Erythroblast (primary cell): Measurements from ENCODE around the gene LOXL3.

Experiments
- DNase-seq, 2 experiments: peaks; one replicate each; lab custom pipeline; 2025; lab: John Stamatoyannopoulos, UW
- GATA1 ChIP-seq: IDR thresholded peaks from 2 replicates; pipeline ENCODE4 v1.6.1; 2011; ENCODE audit warnings: low read depth, mild to moderate bottlenecking, control low read depth, low read length, moderate library complexity
- POLR2A ChIP-seq: IDR thresholded peaks from 2 replicates; pipeline ENCODE4 v1.6.1; 2011; ENCODE audit warnings: mild to moderate bottlenecking, low read length

Gene LOXL3

DNA sequence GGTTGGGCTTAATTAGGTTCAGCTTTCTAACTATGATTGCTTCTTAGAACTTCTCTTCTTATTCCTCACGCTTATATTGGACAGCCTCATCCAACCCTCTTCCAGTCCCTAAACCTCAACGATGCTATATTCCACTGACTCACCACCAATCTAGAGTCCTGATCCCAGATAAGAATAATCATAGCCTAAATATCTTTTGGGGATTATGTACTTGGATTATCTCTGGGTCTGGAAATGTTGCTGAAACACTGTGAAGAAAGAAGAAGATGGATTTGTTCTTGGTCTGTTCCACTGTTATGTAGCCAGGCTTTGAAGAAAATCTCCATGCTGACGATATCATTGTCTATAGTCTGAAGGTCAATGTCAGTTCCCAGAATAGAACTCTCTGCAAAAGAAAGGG, 27.7 kb upstream of the LOXL3 start:
- TF ChIP-seq GATA1 = no peak
- TF ChIP-seq POLR2A = no peak

DNA sequence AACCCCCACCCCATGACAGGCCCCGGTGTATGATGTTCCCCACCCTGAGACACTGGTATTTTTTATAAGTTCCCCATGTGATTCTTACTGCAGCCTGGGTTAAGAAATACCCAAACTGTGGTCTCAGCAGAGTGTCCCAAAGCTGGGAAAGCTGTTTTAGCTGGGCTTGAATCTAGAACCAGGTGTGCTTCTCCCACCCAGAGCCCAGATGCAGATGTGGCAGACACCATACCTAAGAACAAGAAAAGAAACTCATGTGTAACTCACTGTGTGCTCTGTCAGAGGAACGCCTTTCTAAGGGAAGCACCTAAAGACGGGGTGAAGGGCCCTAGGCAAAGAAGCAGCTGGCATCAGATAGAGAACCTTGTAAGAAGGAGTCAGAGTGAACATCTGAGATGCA, 24.7 kb upstream of the LOXL3 start:
- TF ChIP-seq POLR2A = no peak
- no peak for TF ChIP-seq GATA1
- DNase-seq = no peak

More for the DNA sequence above, 27.7 kb upstream of the LOXL3 start:
- no peak for DNase-seq

DNA sequence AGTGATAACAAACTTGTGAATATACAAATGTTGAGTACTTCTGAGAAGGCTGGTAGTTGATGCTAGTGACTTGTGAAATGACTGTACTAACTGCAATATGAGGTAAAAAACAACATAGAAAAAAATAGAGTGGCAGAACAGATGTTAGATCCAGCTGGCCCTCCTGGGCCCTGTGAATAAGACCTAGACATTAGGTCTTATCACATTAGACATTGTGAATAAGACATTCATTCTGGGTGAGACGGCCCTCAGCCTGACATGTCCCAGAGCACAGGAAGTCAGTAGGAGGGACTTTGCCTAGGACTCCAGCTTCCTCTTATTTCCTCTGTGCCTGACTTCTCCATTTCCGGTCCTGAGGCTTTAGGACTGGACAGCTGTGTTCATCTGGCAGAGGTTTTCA, 23.7 kb upstream of the LOXL3 start:
- TF ChIP-seq GATA1 (no peak), POLR2A (no peak)
- DNase-seq = no peak

DNA sequence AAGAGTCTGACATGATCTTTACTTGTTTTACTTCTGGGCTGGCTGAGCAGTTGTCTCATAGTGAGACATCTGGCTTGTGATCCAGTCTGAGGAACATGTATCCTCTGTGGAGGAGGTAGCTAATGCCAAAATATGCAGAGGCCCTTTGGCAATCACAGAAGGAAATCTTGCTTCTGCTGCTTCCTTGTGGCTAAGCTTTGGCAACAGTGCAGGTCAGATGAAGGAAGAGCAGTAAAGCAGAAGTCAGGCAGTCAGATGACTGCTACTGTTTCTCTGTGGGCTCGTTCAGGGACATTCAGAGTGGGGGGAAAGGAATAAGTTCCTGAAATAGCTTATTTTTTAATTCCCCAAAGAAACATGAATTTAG, 23.1 kb upstream of the LOXL3 start:
- no peak for TF ChIP-seq POLR2A
- no peak for TF ChIP-seq GATA1
- DNase-seq = no peak

DNA sequence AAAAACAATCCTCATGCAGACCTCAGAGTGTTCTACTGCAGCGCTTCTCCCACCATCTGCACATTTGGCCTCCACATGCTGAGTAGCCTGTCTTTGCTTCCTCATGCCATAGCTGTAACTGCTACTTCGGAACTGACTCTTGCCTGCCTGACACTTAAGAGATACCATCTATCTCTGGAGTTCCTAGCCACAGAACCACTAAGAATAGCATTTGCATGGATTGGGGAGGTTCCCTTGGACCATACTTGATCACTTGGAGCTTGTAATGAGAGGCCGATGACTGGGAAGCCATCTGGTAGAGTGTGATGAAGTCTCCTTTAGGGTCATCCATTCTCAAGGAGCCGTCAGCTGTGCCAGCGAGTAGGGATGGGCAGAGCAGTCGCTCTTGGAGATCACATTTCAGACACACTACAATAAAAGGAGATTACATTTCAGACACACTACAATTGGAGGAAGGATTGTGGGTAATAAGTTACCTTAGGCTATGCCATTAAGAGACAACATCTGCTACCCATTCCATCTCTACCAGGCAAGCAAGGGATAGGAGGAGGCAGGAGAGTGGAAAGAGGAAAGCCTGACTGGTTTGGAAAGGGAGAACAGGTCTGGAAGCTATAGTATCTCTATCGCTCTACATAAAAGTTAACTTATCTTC, 22.6 kb upstream of the LOXL3 start:
- TF ChIP-seq GATA1 (no peak), POLR2A (no peak)
- no peak for DNase-seq

DNA sequence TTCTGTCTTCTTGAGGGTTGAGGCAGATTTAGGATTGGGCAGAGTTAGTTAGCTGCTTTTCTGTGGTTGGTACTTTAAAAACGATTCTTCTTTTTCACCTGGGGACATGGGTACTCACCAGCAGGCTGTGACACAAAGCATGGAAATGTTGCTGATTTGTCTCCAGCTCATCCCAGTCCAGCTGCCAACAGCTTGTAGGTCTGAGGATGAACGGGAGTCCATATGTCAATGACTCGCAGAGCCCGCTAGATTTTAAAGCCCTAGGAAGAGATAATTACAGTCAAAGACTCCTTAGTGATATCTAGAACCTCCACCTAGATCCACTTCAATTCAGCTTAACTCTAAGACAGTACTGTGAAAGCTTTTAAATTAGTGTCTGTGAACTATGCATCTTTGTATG, 21.6 kb upstream of the LOXL3 start:
- DNase-seq = no peak
- no peak for TF ChIP-seq POLR2A
- no peak for TF ChIP-seq GATA1

DNA sequence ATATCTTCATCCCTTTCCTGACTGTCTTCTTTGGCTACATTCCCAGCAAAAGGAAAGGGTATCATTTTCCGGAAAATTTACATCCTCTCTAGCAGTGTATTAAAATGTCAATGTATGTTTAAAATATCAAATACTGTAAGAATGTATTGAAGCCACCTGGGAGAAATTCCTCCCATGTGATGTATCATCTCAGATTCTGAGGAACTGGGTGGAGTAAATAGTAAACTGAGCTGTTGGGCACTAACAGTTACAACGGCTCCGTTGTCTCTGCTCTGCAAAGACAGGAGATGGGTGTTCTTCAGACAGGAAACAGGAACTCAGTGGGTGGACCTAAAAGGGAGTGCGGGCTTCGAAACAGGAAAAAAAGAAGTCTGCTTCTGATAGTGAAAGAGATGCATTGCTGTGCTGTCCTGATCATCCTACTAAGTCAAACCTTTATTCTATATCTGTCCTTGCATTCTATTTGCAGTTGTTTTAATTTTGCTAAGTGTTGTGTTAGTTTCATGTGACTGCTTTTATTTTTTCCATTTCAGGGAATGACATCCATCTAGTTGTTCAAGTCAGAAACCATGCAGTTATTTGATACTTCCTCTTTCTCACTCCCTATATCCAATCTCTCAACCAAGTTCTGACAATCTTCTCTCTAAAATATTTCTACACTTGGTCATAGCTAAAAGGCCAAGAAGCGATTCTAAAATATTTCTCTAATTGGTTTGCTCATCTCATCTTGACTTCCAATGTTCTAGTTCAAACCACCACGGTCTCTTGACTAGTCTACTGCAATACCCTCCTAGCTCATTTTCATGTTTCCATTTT, 20.2 kb upstream of the LOXL3 start:
- TF ChIP-seq GATA1 (no peak), POLR2A (no peak)
- peak; percentile 10 to 23 for DNase-seq

DNA sequence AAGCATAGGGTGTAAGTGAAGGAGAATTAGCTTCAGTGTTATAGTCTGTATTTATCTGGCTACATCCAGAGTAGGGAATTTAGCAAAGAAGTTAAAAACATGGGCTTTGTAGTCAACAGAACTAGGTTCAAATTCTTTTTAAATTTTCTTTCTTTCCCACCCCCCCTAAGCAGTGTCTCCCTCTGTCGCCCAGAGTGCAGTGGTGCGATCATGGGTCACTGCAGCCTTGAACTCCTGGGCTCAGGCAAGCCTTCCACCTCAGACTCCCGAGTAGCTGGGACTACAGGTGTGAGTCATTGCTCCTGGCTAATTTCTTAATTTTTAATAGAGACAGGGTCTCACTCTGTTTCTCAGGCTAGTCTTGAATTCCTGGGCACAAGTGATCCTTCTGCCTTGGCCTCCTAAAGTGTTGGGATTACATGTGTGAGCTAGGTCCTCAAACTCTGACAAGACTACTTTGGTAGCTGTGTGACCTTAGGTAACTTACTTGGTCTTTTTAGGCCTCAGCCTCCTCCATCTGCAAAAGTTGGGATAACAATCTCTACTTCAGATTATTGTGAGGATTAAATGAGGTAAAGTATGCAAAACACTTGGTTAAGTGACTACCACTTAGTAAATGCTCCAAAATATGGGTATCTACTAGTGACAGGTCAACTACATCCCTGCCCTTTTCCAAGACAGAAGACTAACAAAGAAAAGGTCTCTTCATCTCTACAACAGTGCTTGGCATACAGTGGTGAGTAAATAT, 18.6 kb upstream of the LOXL3 start:
- TF ChIP-seq GATA1 (no peak), POLR2A (no peak)

DNA sequence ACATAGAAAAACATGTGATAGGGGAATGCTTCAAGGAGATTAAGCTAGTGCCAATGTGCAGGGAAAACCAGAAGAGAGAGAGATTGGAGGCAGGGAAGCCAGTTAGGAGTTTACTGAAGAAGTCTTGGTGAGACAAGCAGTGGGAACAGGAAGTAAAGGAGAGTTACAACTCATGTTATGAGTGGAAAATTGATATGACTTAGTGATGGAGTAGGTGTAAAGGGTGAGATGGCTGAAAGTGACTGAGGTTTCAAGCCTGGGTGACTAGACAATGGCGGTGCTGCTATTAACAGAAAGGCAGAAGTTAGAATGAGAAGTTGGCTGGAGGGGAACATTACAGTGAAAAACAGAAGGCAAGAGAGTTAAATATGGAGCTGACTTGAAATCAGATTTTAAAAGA, 17.3 kb upstream of the LOXL3 start:
- DNase-seq = no peak
- no peak for TF ChIP-seq GATA1
- no peak for TF ChIP-seq POLR2A

More for the DNA sequence above, 18.6 kb upstream of the LOXL3 start:
- DNase-seq = no peak

DNA sequence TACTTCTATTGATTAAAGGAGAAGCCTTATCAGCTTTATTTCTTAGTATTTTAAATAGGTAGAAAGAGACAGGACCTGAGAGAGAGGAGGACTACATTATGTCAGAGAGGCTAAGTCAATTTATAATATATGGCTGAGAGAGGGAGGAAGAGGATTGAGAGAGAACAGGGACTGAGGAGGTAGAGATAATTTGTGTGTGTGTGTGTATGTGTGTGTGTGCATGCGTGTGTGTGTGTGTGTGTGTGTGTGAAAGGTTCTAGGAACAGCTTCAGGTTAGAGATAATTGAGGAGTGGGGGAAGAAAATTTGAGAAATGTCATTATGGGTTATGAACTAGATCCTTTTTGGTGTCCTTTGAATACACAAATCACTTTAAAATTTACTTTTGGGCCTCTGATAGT, 15.9 kb upstream of the LOXL3 start:
- no peak for DNase-seq

DNA sequence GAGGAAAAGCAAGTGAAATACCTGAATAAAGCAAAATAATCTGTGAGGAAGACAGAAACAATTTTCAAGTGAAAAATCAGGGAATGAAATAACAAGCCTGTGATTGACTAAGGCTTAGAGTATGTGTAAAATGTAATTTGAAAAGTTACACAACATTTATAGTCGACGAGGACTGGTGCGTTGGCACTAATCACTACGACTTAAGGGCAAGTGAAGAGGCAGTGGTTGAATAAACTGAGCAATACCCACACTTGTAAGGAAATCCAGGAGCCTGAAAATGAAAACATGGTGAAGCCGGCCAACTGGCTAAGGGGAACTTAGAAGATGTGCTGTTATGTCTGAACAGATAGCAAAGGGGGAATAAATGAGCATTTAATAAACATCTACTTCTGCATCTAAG, 14.1 kb upstream of the LOXL3 start:
- no peak for DNase-seq
- no peak for TF ChIP-seq GATA1
- no peak for TF ChIP-seq POLR2A

More for the DNA sequence above, 15.9 kb upstream of the LOXL3 start:
- TF ChIP-seq POLR2A = no peak
- TF ChIP-seq GATA1 = no peak

DNA sequence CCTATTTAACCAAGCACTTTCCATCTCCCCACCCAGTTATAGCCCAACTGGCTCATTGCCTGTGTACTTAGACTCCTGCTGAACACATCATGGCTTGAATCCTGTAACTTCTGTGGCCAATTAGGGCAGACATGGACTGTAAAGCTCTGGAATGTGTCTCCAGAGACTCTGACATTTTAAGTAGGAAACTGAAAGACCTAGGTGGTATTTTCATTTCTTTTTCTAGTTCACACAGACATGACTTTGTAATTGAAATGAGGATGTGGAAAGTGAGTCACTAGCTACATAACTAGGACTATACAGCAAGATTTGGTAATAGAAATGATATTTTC, 13.0 kb upstream of the LOXL3 start:
- no peak for DNase-seq
- TF ChIP-seq POLR2A (no peak), GATA1 (no peak)

DNA sequence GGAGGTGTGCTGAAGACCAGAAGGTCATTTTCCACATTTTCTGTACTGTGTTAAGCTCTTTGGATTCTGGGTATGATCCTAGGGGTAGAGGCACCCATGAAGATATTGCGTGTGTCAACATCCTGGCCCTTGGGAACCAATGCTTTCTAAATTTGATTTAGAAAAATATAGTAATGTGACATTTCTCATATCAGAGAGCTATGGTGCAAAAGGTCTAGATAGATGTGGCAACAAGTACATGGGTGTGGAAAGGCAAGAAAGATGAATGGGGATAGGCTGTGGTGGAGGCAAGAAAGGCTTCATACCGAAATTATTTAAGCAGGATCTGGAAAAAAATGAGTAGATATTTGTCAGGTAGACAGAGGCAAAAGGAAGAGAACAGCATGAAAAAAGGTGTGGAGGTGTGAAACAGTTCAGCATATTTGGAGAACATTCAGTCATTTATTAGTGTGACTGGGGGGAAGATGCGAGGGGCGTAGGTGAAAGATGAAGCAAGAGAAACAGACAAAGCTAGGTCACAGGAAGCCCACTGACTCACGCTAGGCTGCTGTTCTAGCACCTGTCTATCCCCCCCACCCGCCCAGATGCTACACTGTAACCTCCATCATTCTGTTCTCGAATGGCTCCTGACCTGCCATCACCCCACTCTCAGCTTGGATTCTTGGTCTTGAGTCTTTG, 12.5 kb upstream of the LOXL3 start:
- TF ChIP-seq POLR2A = no peak
- no peak for TF ChIP-seq GATA1
- DNase-seq = no peak
